Breast epithelium (tissue), 3 donors: ENCODE data around the gene WFDC5.

Experiments used
- POLR2A ChIP-seq: fragments of 450-650 bp; IDR thresholded peaks from one replicate; pipeline ENCODE4 v1.6.1; 2016; ENCODE audit warnings: antibody characterized with exemption, mild to moderate bottlenecking, moderate library complexity
- POLR2AphosphoS5 ChIP-seq, 3 donors: sonication (generic); formaldehyde crosslinking; IDR thresholded peaks; one replicate each; pipeline ENCODE4 v1.6.1; 2017; ENCODE audit warnings: antibody characterized with exemption in 3 of 3

- TF ChIP-seq POLR2A: no peak
- TF ChIP-seq POLR2AphosphoS5 (IDR thresholded peaks at IDR 0.05): no peak
These were observed 47.4 kb downstream of the WFDC5 start for GRCh38 chr20:45067558-45067957.
